Stimulated activated naive CD8-positive, alpha-beta T cell treated with anti-CD3 and anti-CD28 coated beads, Interleukin-15, amount 100 ng/mL, for 72 hours (primary cell): ENCODE data around the gene LIN52.

ENCODE experiments used
- ATAC-seq: fragments of 150-1000 bp; cut with Tn5 transposase; 2 replicates; pipeline ENCODE4 v1.10.0; 2021; ENCODE audit warnings: mild to moderate bottlenecking, moderate library complexity
- DNase-seq, 2 donors: peaks; one replicate each; pipeline ENCODE4 v3.0.0; 2021 to 2022
- H3K27ac Mint-ChIP-seq, 2 donors: one replicate each; pipeline ENCODE4 v1.8.0; 2022; ENCODE audit warnings: mild to moderate bottlenecking in 2 of 2, mixed read lengths in 2 of 2, moderate library complexity in 2 of 2
- H3K27me3 Mint-ChIP-seq: one replicate; pipeline ENCODE4 v1.8.0; 2022; ENCODE audit warnings: mixed read lengths
- H3K4me1 Mint-ChIP-seq: one replicate; pipeline ENCODE4 v1.8.0; 2022; ENCODE audit warnings: mild to moderate bottlenecking, mixed read lengths
- H3K4me3 Mint-ChIP-seq, 2 donors: one replicate each; pipeline ENCODE4 v1.8.0; 2022; ENCODE audit warnings: mild to moderate bottlenecking in 2 of 2, mixed read lengths in 2 of 2, moderate library complexity in 1 of 2
- H3K9me3 Mint-ChIP-seq, 2 donors: one replicate each; pipeline ENCODE4 v1.8.0; 2022; ENCODE audit warnings: mixed read lengths in 2 of 2

LIN52 gene

GRCh38 chr14:74141703-74142102 is 56.9 kb downstream of the LIN52 start:
- Mint-ChIP-seq H3K4me3 (no peak overlapping the region), H3K27me3 (no peaks in the 10 kb centered on the region), H3K4me1 (peaks cover 15% of the 10 kb centered on the region), H3K27ac (no peak overlapping the region), H3K9me3 (no peaks in the 10 kb centered on the region)
- DNase-seq (no peak), ATAC-seq (no peak)

- no peaks in the 10 kb centered on the region for H3K9me3 Mint-ChIP-seq
- H3K27ac Mint-ChIP-seq: no peak overlapping the region
- no peaks in the 10 kb centered on the region for H3K27me3 Mint-ChIP-seq
- DNase-seq (no peak), ATAC-seq (no peak)
- peaks cover 18% of the 10 kb centered on the region for H3K4me1 Mint-ChIP-seq
- no peak overlapping the region for H3K4me3 Mint-ChIP-seq
Measured at GRCh38 chr14:74142523-74142922, 57.8 kb downstream of the LIN52 start.

GRCh38 chr14:74144789-74145188 is 60.0 kb downstream of the LIN52 start:
- no peak overlapping the region for H3K27ac Mint-ChIP-seq
- H3K4me3 Mint-ChIP-seq: no peak overlapping the region
- no peak for ATAC-seq
- no peaks in the 10 kb centered on the region for H3K27me3 Mint-ChIP-seq
- DNase-seq: no peak
- no peaks in the 10 kb centered on the region for H3K9me3 Mint-ChIP-seq
- H3K4me1 Mint-ChIP-seq: peaks cover 22% of the 10 kb centered on the region

GRCh38 chr14:74147571-74147970 is 62.8 kb downstream of the LIN52 start:
- Mint-ChIP-seq H3K27ac (no peak overlapping the region), H3K9me3 (no peaks in the 10 kb centered on the region), H3K27me3 (no peaks in the 10 kb centered on the region), H3K4me1 (peaks cover 22% of the 10 kb centered on the region), H3K4me3 (no peak overlapping the region)
- DNase-seq (no peak), ATAC-seq (peak; percentile 23)

- ATAC-seq (no peak), DNase-seq (no peak)
- Mint-ChIP-seq H3K4me1 (peaks cover 22% of the 10 kb centered on the region), H3K27me3 (no peaks in the 10 kb centered on the region), H3K9me3 (no peaks in the 10 kb centered on the region), H3K4me3 (no peak overlapping the region), H3K27ac (no peak overlapping the region)
Measured at GRCh38 chr14:74148705-74149104, 63.9 kb downstream of the LIN52 start.

GRCh38 chr14:74155287-74155686 is 70.5 kb downstream of the LIN52 start:
- no peak for DNase-seq
- Mint-ChIP-seq H3K9me3 (no peaks in the 10 kb centered on the region), H3K27ac (no peak overlapping the region), H3K4me1 (no peaks in the 10 kb centered on the region), H3K27me3 (no peaks in the 10 kb centered on the region), H3K4me3 (no peak overlapping the region)
- no peak for ATAC-seq

- Mint-ChIP-seq H3K4me1 (no peaks in the 10 kb centered on the region), H3K27me3 (no peaks in the 10 kb centered on the region), H3K9me3 (no peaks in the 10 kb centered on the region), H3K27ac (no peak overlapping the region), H3K4me3 (no peak overlapping the region)
- ATAC-seq (no peak), DNase-seq (no peak)
Measured at GRCh38 chr14:74155749-74156148, 71.0 kb downstream of the LIN52 start.

GRCh38 chr14:74160763-74161162 is 76.0 kb downstream of the LIN52 start:
- Mint-ChIP-seq H3K27ac (no peak overlapping the region), H3K27me3 (no peaks in the 10 kb centered on the region), H3K9me3 (no peaks in the 10 kb centered on the region), H3K4me1 (no peaks in the 10 kb centered on the region), H3K4me3 (no peak overlapping the region)
- DNase-seq (no peak), ATAC-seq (no peak)

GRCh38 chr14:74161526-74162158 is 76.9 kb downstream of the LIN52 start:
- DNase-seq (no peak), ATAC-seq (no peak)
- H3K4me1 Mint-ChIP-seq: no peaks in the 10 kb centered on the region
- H3K9me3 Mint-ChIP-seq: no peaks in the 10 kb centered on the region
- H3K27me3 Mint-ChIP-seq: no peaks in the 10 kb centered on the region
- H3K27ac Mint-ChIP-seq: peak overlapping the region in 1 of 2 donors; percentile 90
- no peak overlapping the region for H3K4me3 Mint-ChIP-seq

GRCh38 chr14:74169906-74170305 is 85.2 kb downstream of the LIN52 start:
- Mint-ChIP-seq H3K4me3 (no peak overlapping the region), H3K4me1 (no peaks in the 10 kb centered on the region)

GRCh38 chr14:74176400-74176793 is 91.6 kb downstream of the LIN52 start:
- H3K4me1 Mint-ChIP-seq: no peaks in the 10 kb centered on the region
- no peak overlapping the region for H3K27ac Mint-ChIP-seq
- ATAC-seq: no peak
- no peak overlapping the region for H3K4me3 Mint-ChIP-seq
- no peaks in the 10 kb centered on the region for H3K9me3 Mint-ChIP-seq
- no peak for DNase-seq
- no peaks in the 10 kb centered on the region for H3K27me3 Mint-ChIP-seq

More at GRCh38 chr14:74169906-74170305, 85.2 kb downstream of the LIN52 start:
- no peak for ATAC-seq
- Mint-ChIP-seq H3K27me3 (no peaks in the 10 kb centered on the region), H3K27ac (no peak overlapping the region), H3K9me3 (no peaks in the 10 kb centered on the region)
- no peak for DNase-seq

- ATAC-seq (no peak), DNase-seq (no peak)
- Mint-ChIP-seq H3K27me3 (no peaks in the 10 kb centered on the region), H3K4me3 (no peak overlapping the region), H3K4me1 (no peaks in the 10 kb centered on the region), H3K27ac (peak overlapping the region in 1 of 2 donors; percentile 42), H3K9me3 (no peaks in the 10 kb centered on the region)
Measured at GRCh38 chr14:74179856-74180255, 95.1 kb downstream of the LIN52 start.

GRCh38 chr14:74190927-74191575 is 106.3 kb downstream of the LIN52 start:
- no peaks in the 10 kb centered on the region for H3K4me1 Mint-ChIP-seq
- no peak overlapping the region for H3K27ac Mint-ChIP-seq
- H3K4me3 Mint-ChIP-seq: no peak overlapping the region
- H3K9me3 Mint-ChIP-seq: no peaks in the 10 kb centered on the region
- no peaks in the 10 kb centered on the region for H3K27me3 Mint-ChIP-seq
- no peak for ATAC-seq
- no peak for DNase-seq

GRCh38 chr14:74194506-74195274 is 109.9 kb downstream of the LIN52 start:
- Mint-ChIP-seq H3K9me3 (no peaks in the 10 kb centered on the region), H3K4me1 (no peaks in the 10 kb centered on the region), H3K27me3 (no peaks in the 10 kb centered on the region), H3K27ac (no peak overlapping the region), H3K4me3 (no peak overlapping the region)
- DNase-seq (no peak), ATAC-seq (no peak)

- no peaks in the 10 kb centered on the region for H3K27me3 Mint-ChIP-seq
- no peaks in the 10 kb centered on the region for H3K9me3 Mint-ChIP-seq
- H3K4me3 Mint-ChIP-seq: no peak overlapping the region
- ATAC-seq (no peak), DNase-seq (no peak)
- H3K4me1 Mint-ChIP-seq: no peaks in the 10 kb centered on the region
- H3K27ac Mint-ChIP-seq: no peak overlapping the region
Measured at GRCh38 chr14:74195623-74196022, 110.9 kb downstream of the LIN52 start.
